GM21390 (cell line): ENCODE measurements around the gene CA5A.
"Not testable (repeated sequence)": the region's sequence is repeated elsewhere in the genome, so short reads cannot be mapped to it uniquely, and the experiment has no call there.

ENCODE experiments used
- ATAC-seq: cut with Tn5 transposase; IDR thresholded peaks from one replicate; pipeline ENCODE4 v1.9.1; 2021; ENCODE audit not compliant: unreplicated experiment

Gene CA5A

GRCh38 chr16:87949071-87949744, 12.9 kb upstream of the CA5A start:
- ATAC-seq: no peak

DNA sequence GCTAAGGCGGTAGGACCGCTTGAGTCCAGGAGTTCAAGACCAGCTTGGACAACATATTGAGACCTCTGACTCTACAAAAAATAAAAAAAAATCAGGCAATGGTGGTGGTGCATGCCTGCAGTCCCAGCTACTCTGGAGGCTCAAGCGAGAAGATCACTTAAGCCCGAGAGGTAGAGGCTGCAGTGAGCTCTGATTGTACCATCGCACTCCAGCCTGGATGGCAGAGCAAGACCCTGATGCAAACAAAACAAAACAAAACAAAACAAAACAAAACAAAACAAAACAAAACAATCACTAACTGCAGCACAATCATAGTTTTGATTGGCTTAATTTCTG, 12.4 kb upstream of the CA5A start:
- ATAC-seq: no peak

- no peak for ATAC-seq
Measured at GRCh38 chr16:87948119-87948545, 11.8 kb upstream of the CA5A start.

DNA sequence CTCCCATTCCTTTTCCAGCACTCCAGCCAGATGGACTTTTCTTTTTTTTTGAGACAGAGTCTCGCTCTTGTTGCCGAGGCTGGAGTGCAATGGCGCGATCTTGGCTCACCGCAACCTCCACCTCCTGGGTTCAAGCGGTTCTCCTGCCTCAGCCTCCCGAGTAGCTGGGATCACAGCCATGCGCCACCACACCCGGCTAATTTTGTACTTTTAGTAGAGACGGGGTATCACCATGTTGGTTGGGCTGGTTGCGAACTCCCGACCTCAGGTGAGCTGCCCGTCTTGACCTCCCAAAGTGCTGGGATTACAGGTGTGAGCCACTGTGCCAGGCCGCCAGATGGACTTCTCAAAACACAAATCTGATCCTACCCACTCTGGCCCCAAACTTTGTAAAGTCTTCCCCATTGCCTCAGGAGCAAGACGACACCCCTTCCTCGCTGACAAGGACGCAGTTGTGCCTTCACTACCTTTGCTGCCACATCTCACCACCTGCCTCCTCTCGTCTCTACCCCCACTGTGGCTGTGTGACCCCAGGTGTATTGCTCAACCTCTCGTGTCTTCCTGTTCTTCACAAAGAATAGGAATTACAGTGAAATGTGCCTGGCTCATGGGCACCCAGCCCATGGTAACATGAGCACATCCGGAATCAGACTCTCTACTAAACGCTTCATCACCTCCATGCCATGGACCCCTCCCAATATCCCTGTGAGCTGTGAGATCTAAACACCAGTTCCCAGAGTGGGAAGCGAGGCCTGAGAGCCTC, 11.2 kb upstream of the CA5A start:
- no peak for ATAC-seq

DNA sequence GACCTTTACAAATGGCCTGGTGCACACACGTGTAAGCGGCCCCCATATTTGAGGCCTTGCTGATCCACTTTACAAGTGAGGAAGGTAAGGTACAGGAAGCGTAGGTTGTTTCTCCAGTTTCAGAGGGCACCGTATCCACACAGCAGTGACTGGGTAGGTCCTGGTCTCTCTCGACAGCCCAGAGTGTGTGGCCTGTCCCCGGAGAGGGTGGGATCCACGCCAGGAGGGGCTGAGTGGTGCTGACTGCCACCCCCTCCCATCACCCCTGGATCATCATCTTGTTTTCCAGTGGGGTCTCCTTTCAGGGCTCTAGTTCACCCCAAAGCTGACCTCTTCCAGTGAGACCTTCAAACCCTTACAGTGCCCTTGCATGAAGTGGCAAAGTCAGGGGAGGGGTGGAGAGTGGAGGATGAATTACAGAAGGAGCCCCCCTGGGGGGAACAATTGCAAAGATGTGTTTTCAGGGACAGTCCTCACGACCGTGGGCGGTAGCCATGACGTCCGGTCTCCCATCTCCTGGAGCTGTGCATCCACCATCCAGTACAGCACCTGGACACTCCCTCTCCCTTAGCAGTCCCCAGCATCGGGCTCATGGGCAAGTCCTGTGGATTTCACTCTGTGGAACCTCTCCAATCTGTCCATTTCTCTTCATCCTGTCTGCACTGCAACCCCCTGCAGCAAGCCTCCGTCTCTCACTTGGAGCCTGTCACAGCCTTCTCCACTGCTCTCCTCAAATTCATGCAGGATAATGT, 10.4 kb upstream of the CA5A start:
- no peak for ATAC-seq

DNA sequence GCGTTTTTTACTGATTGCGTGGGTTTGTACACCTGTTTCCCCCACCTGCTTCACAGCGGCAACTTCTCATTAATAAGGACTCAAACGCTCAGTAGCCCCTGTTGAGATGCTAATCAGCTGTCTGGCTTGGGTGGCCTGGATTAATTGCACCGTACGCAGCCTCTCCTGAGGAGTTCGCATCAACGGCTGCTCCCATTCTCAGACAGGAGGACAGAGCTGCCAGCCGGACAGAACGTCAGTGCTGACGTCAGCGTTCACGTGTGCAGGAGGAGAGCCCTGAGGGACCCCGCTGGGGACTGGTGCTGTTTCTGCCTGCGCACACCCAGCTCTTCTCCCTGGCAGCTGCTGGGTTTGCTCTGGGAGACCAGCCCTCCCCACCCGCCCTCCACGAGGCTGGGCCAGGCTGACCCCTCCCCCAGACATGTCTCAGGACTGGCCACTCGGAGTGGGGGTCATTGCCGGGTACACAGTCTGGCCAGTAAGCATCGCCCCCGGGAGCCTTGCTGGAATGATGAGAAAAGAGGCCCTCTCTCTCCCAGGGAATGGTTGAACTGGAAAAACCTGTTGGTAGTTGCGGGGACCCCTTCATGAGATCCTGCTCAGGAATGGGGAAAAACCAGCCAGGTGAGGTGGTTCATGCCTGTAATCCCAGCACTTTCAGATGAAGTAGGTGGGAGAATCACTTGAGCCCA, 9.2 kb upstream of the CA5A start:
- ATAC-seq: no peak

- ATAC-seq: no peak
Measured at GRCh38 chr16:87942680-87943079, 6.4 kb upstream of the CA5A start.

GRCh38 chr16:87939562-87940423, 3.5 kb upstream of the CA5A start:
- ATAC-seq: no peak

- ATAC-seq: no peak
Measured at GRCh38 chr16:87938412-87938949, 2.2 kb upstream of the CA5A start.

- ATAC-seq: not testable (repeated sequence)
Measured at GRCh38 chr16:87937231-87937542, 858 bp upstream of the CA5A start.

DNA sequence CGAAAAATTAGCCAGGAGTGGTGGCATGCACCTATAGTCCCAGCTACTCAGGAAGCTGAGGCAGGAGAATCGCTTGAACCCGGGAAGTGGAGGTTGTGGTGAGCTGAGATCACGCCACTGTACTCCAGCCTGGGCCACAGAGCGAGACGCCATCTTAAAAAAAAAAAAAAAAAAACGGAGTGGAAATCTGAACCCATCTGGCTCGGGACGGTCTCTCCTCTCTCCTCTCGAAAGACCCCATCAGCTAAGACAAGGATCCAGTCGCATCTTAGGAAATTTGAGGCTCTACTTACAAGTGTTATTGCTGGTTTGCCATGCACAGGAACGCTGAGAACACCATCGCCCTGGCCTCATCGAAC, 334 bp downstream of the CA5A start:
- not testable (repeated sequence) for ATAC-seq

DNA sequence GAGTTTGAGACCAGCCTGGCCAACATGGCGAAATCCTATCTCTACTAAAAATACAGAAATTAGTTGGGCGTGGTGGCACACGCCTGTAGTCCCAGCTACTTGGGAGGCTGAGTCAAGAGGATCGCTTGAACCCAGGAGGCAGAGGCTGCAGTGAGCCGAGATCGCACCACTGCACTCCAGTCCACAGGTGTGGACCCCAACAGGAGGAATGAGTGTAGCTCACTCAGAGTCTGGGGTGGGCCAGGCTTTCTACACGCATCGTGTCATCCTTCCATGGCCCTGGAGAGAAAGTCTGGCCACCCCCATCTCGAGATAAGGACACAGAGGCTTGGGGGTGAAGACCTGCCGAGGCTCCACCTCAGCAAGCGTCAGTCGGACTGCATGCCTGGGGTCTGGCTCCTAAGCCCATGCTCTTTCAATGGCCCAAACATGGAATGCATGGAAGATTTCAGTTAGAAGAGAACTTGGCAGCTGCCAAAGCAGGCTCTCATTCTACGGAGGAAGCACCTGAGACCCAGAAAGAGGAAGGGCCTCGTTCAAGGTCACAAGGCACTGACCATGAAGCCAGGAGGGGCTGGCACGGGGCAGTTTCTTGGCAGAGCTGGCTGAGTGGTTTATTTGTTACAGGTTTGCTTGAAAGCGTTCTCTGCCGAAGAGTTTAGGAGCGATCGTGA, 1.4 kb downstream of the CA5A start:
- ATAC-seq: not testable (repeated sequence)

DNA sequence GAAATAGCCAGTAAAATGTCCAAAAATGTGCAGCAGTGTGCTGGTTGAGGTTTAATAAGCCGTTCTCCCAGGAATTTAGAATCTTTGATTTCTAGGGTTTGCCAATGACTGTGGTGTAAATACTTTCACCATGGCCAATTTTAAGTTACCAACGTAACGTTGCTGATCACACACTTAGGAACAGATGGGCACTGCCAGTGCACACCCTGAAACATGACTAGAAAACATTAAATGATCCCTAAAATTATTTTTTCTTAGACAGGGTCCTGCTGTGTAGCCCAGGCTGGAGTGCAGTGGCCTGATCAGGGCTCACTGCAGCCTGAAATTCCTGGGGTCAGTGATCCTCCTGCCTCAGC, 3.2 kb downstream of the CA5A start:
- no peak for ATAC-seq

DNA sequence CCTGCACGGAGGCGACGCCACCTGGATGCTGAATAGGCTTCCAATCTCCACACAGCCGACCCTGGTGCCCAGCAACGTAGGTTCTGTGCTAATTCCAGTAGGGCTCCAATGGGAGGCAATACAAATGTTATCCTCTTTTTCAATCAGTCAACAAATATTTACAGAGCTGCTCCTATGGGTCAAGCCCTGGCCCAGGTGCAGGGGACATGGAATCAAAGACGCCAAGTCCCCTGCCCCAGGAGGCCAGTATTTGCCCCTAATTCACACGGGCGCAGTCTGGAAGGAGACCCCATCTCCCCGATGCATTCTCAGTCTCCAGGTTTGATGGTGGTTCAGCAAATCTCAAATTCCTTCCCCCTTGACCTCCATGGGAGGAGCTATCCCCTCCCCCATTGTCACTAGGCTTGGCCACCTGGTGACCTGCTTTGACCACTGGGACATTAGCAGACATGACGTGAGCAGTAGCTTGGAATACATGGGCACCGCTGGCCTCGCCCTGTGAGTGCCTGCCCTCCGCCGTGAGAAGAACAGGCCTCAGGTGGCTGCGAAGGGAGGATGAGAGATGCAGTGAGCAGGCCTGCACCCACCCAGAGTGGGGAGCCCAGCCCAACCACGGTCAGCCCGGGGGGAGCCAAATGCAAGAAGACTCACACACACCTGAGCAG, 3.7 kb downstream of the CA5A start:
- ATAC-seq: not testable (repeated sequence)

GRCh38 chr16:87931504-87931903, 4.8 kb downstream of the CA5A start:
- no peak for ATAC-seq

DNA sequence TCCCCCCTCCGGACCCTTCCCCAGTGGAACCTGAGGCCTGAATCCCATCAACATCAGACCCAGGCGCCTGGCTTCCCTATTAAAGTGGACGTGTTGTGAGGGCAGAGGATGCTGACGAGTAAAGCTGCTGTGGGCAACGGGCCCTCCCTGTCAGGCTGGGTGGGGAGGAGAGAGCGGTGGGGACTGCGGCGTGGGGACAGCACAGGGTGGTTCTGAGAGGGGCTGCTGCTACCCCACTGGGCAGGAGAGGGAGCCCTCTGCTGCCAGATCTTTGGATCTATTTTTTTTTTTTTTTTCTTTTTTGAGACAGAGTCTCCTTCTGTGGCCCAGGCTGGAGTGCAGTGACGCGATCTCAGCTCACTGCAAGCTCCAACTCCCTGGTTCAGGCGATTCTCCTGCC, 5.9 kb downstream of the CA5A start:
- no peak for ATAC-seq

- ATAC-seq: no peak
Measured at GRCh38 chr16:87929986-87930385, 6.3 kb downstream of the CA5A start.

GRCh38 chr16:87927195-87927562, 9.2 kb downstream of the CA5A start:
- ATAC-seq: no peak
